ENCODE results near the gene GLYATL1B. TPM values are rescaled to one million over a fixed set of nuclear protein-coding genes. Genes with fewer than 3 reads are reported as not detected.

GLYATL1B gene
- polyA plus RNA-seq, 3 donors = not detected

DNA sequence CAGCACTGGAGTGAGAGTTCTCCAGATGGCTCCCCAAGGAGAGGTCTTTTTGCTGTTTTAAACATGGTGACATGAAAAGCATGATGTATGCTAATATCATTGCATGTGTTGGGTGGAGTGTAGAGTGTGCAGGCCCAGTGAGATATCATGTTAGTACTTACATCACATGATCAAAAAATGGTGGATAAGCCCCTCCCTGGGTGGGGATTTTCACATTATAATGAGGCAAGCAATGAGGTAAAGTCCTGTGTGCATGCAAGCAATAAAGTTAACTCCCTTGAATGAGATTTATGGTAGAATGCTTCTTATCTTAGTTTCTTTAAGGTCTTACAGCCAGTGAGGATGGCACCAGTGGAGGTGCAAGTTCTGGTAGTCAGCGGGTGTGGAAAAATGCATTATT lies 29.4 kb downstream of the GLYATL1B start:
- H3K4me3 ChIP-seq (replicated peaks in 1 of 3; ENCODE audit: low read depth in 2 of 3, low read length in 3 of 3) = no peak overlapping the region
- 100% methylated on average over 1 of the region's 1 CpG for WGBS (ENCODE audit: insufficient coverage)
- no peak overlapping the region for H3K27ac ChIP-seq (ENCODE audit: low read depth in 1 of 2, low read length in 2 of 2)
- peaks cover 22 to 33% of the 10 kb centered on the region in 2 donors for H3K9me3 ChIP-seq (replicated peaks in 1 of 2; ENCODE audit: control insufficient read depth in 1 of 2, insufficient read depth in 1 of 2, low read length in 2 of 2)
- intact Hi-C loops (cut with micrococcal nuclease) = no loop called here
- DNase-seq = no peak
- Mint-ChIP-seq H3K4me1 (peaks cover 8% of the 10 kb centered on the region), H3K36me3 (peaks cover 70 to 81% of the 10 kb centered on the region in 2 donors), H3K4me3 (no peak overlapping the region), H3K27ac (no peak overlapping the region), H3K27me3 (ENCODE audit: low read depth in 3 of 3) (peaks cover 0 to 2% (median 0%) of the 10 kb centered on the region in 3 donors), H3K9me3 (peaks cover 27 to 36% (median 30%) of the 10 kb centered on the region in 7 donors)
- no peak overlapping the region for H2AFZ ChIP-seq (ENCODE audit: insufficient read depth, low read depth, low read length, poor library complexity, severe bottlenecking)
- H3K4me2 ChIP-seq (replicated peaks; ENCODE audit: extremely low read depth, low read length, poor library complexity, severe bottlenecking) = no peak overlapping the region
- peaks cover 21% of the 10 kb centered on the region for H3K79me2 ChIP-seq (ENCODE audit: insufficient read depth, low read length)
- TF ChIP-seq CTCF (IDR thresholded peaks at IDR 0.05) = no peak
- no peaks in the 10 kb centered on the region for H3K4me1 ChIP-seq (ENCODE audit: control insufficient read depth in 1 of 2, insufficient read depth in 2 of 2, low read length in 2 of 2)
- no peak overlapping the region for H3K9ac ChIP-seq (ENCODE audit: insufficient read depth, low read length, poor library complexity, severe bottlenecking)
- H4K20me1 ChIP-seq (ENCODE audit: insufficient read depth, low read length) = no peaks in the 10 kb centered on the region
- peaks cover 16 to 72% of the 10 kb centered on the region in 2 donors for H3K36me3 ChIP-seq (replicated peaks in 1 of 2; ENCODE audit: control insufficient read depth in 1 of 2, insufficient read depth in 2 of 2, low read length in 2 of 2)
- H3K27me3 ChIP-seq (ENCODE audit: control insufficient read depth in 2 of 2, insufficient read depth in 2 of 2, low read length in 2 of 2) = no peaks in the 10 kb centered on the region

DNA sequence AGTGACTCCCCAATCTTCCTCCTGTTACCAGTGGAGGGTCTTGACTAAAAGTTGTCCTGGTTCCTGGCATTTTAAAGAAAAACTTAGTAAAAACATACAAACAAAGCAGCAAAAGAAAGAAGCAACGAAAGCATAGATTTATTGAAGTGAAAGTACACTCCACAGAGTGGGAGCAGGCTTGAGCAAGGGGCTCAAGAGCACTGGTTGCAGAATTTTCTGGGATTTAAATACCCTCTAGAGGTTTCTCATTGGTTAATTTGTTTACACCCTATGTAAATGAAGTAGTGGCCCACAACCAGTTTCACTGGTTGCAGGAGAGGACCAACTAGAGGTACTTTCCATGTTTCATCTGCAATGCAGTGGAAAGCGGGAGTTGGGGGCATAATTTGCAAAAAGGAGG lies 31.7 kb downstream of the GLYATL1B start:
- Mint-ChIP-seq H3K27me3 (ENCODE audit: low read depth in 3 of 3) (peaks cover 0 to 2% (median 0%) of the 10 kb centered on the region in 3 donors), H3K9me3 (peaks cover 27 to 40% (median 34%) of the 10 kb centered on the region in 7 donors), H3K4me3 (no peak overlapping the region), H3K4me1 (no peaks in the 10 kb centered on the region), H3K27ac (no peak overlapping the region), H3K36me3 (peaks cover 72 to 87% of the 10 kb centered on the region in 2 donors)
- peaks cover 22 to 33% of the 10 kb centered on the region in 2 donors for H3K9me3 ChIP-seq (replicated peaks in 1 of 2; ENCODE audit: control insufficient read depth in 1 of 2, insufficient read depth in 1 of 2, low read length in 2 of 2)
- H3K9ac ChIP-seq (ENCODE audit: insufficient read depth, low read length, poor library complexity, severe bottlenecking) = no peak overlapping the region
- no peak for TF ChIP-seq CTCF (IDR thresholded peaks at IDR 0.05)
- no peaks in the 10 kb centered on the region for H3K4me1 ChIP-seq (ENCODE audit: control insufficient read depth in 1 of 2, insufficient read depth in 2 of 2, low read length in 2 of 2)
- H3K27me3 ChIP-seq (ENCODE audit: control insufficient read depth in 2 of 2, insufficient read depth in 2 of 2, low read length in 2 of 2) = no peaks in the 10 kb centered on the region
- whole genome bisulfite sequencing (ENCODE audit: insufficient coverage) = no CpG with 5 or more reads among the region's 2 CpGs
- H4K20me1 ChIP-seq (ENCODE audit: insufficient read depth, low read length) = no peaks in the 10 kb centered on the region
- H3K36me3 ChIP-seq (replicated peaks in 1 of 2; ENCODE audit: control insufficient read depth in 1 of 2, insufficient read depth in 2 of 2, low read length in 2 of 2) = peaks cover 12 to 82% of the 10 kb centered on the region in 2 donors
- H3K4me2 ChIP-seq (replicated peaks; ENCODE audit: extremely low read depth, low read length, poor library complexity, severe bottlenecking) = no peak overlapping the region
- DNase-seq = no peak
- peaks cover 7% of the 10 kb centered on the region for H3K79me2 ChIP-seq (ENCODE audit: insufficient read depth, low read length)
- H2AFZ ChIP-seq (ENCODE audit: insufficient read depth, low read depth, low read length, poor library complexity, severe bottlenecking) = no peak overlapping the region
- H3K4me3 ChIP-seq (replicated peaks in 1 of 3; ENCODE audit: low read depth in 2 of 3, low read length in 3 of 3) = no peak overlapping the region
- intact Hi-C loops (cut with micrococcal nuclease) = no loop called here
- no peak overlapping the region for H3K27ac ChIP-seq (ENCODE audit: low read depth in 1 of 2, low read length in 2 of 2)

Data from CD14-positive monocyte (primary cell).